GM21786 (cell line): ENCODE data around the gene KIAA1217.
A peak's percentile ranks its signal among the peaks of the same experiment; 100 is the strongest.

Experiments used
- ATAC-seq: cut with Tn5 transposase; IDR thresholded peaks from one replicate; pipeline ENCODE4 v1.9.1; 2021; ENCODE audit not compliant: unreplicated experiment

Gene KIAA1217

GRCh38 chr10:24536636-24537035, 327.7 kb downstream of the KIAA1217 start:
- no peak for ATAC-seq

- ATAC-seq, result no peak
These were observed 332.4 kb downstream of the KIAA1217 start for GRCh38 chr10:24541239-24541753.

- no peak for ATAC-seq
These were observed 333.7 kb downstream of the KIAA1217 start for GRCh38 chr10:24542314-24543270.

- ATAC-seq, result no peak
These were observed 335.8 kb downstream of the KIAA1217 start for GRCh38 chr10:24544776-24545175.

- no peak for ATAC-seq
These were observed 336.6 kb downstream of the KIAA1217 start for GRCh38 chr10:24545585-24545984.

- no peak for ATAC-seq
These were observed 341.7 kb downstream of the KIAA1217 start for GRCh38 chr10:24550680-24551079.

GRCh38 chr10:24551161-24551560, 342.2 kb downstream of the KIAA1217 start:
- ATAC-seq, result no peak

GRCh38 chr10:24552346-24553016, 343.5 kb downstream of the KIAA1217 start:
- ATAC-seq, result peak; percentile 66

- no peak for ATAC-seq
These were observed 344.2 kb downstream of the KIAA1217 start for GRCh38 chr10:24553051-24553612.

- no peak for ATAC-seq
These were observed 345.1 kb downstream of the KIAA1217 start for GRCh38 chr10:24554036-24554435.

GRCh38 chr10:24556126-24556749, 347.3 kb downstream of the KIAA1217 start:
- ATAC-seq, result no peak

- no peak for ATAC-seq
These were observed 348.1 kb downstream of the KIAA1217 start for GRCh38 chr10:24556750-24557742.

GRCh38 chr10:24561453-24561852, 352.5 kb downstream of the KIAA1217 start:
- no peak for ATAC-seq

GRCh38 chr10:24568042-24568441, 359.1 kb downstream of the KIAA1217 start:
- ATAC-seq, result no peak

GRCh38 chr10:24569330-24569796, 360.4 kb downstream of the KIAA1217 start:
- no peak for ATAC-seq

- ATAC-seq, result no peak
These were observed 361.1 kb downstream of the KIAA1217 start for GRCh38 chr10:24569828-24570657.

- no peak for ATAC-seq
These were observed 361.9 kb downstream of the KIAA1217 start for GRCh38 chr10:24570658-24571426.

GRCh38 chr10:24571870-24572450, 363.0 kb downstream of the KIAA1217 start:
- ATAC-seq, result no peak
